HG03460 (cell line): ENCODE results near the gene ARHGDIB.

Experiments
- ATAC-seq: cut with Tn5 transposase; IDR thresholded peaks from one replicate; pipeline ENCODE4 v1.9.1; 2021; ENCODE audit not compliant: unreplicated experiment

The ARHGDIB gene

GRCh38 chr12:14984036-14984435, 22.6 kb upstream of the ARHGDIB start:
- ATAC-seq, result no peak

GRCh38 chr12:14982991-14983390, 21.6 kb upstream of the ARHGDIB start:
- ATAC-seq, result no peak

GRCh38 chr12:14982562-14982961, 21.2 kb upstream of the ARHGDIB start:
- ATAC-seq, result no peak

DNA sequence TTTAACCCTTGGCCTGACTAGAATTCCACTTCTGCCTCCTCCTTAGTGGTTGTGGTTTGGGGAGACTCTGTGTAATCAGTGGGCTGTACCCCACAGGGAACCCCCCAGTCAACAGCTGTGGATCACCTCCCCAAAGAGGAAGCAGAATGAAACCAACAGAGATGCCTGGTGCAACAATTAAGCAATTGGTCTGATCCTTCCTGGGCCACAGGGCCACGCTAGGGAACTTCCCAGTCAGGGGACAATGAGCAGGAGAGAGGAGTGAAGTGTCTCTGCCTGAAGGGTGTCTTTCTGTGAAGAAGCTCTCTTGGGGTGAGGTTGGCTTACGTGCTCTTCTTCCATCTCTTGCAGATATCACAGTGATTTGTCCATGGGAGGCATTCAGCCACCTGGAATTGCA, 19.6 kb upstream of the ARHGDIB start:
- peak; percentile 49 for ATAC-seq

- ATAC-seq, result no peak
Measured at GRCh38 chr12:14979468-14979867, 18.1 kb upstream of the ARHGDIB start.

DNA sequence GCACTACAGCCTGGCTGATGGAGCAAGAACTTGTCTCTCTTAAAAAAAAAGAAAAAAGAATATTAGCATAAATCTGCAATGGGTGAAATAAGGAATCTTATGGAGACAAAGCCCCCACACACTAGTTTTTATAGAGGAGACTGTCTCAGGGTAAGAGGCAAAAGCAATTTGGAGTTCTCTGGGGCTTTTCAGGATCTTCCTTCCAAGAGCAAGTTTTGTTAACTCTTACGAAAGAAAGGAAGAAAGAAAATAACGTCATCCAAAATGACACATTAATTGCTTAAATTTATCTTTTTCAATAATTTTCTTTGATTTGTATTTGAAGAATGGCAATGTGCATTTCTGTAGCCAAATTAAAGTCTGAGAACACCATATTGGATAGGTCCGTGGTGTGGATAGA, 15.3 kb upstream of the ARHGDIB start:
- no peak for ATAC-seq

GRCh38 chr12:14975457-14975856, 14.1 kb upstream of the ARHGDIB start:
- ATAC-seq, result no peak

GRCh38 chr12:14974633-14975032, 13.2 kb upstream of the ARHGDIB start:
- ATAC-seq, result no peak

GRCh38 chr12:14972816-14973215, 11.4 kb upstream of the ARHGDIB start, which contains the start of gene PDE6H:
Gene PDE6H (plus strand): TSS chr12:14973042. CDS start chr12:14978013, 4,971 bp downstream.
- no peak for ATAC-seq

DNA sequence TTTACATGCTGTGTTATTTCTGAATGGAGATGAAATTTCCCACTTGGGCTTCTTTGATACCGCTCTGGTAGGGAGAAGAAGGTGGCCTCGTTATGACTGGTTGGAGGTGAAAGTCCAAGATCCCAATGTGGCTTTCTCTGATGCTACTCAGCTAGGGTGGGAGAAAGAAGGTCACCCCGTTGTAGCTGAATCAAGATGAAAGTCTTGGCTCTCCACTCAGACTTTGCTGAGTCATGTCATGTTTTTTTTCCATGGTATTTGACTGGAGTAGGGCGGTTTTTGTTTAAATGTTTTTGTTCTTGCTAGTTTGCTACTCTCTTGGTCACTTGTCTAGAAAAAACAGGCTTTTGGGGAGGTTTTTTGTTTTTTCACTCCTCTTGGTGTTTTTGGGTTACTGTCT, 9.1 kb upstream of the ARHGDIB start:
- no peak for ATAC-seq

GRCh38 chr12:14968478-14968877, 7.1 kb upstream of the ARHGDIB start:
- ATAC-seq, result no peak

DNA sequence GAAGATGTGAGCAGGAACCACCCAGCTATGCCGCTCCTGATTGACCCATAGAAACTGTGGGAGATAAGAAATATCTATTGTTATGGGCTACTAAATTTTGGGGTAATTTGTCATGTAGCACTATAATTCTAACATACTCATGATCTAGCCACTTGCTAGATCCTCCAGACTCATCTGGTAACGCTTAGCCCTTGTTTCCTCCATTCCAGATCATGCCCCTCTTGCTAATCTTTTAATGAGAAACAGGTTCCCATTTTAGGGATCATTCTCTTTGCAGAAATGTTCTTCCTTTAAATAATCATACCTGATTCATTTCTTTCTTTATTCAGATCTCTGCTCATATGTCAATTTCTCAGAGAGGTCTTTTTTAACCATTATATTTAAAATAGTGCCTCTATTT, 3.8 kb upstream of the ARHGDIB start:
- ATAC-seq, result no peak

DNA sequence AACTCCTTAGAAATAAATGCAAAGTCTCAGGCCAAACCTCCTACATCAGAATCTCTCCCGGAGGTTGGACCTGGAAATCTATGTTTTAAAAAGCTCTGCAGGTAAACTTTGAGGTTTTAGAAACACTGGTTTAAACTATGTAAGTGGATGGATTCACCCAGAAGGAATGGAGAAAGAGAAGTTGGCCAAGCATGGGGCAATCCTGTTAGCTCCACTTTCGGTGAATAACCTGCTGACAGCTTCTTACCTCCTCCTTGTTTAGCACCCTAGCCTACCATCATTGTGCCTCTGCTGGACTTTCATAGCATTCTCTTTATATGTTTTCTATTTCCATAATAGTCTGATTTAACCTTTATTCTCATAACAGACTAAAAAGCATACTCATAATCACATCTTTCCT, 3.0 kb upstream of the ARHGDIB start:
- ATAC-seq, result no peak

GRCh38 chr12:14963520-14963919, 2.1 kb upstream of the ARHGDIB start:
- no peak for ATAC-seq

GRCh38 chr12:14962797-14963196, 1.4 kb upstream of the ARHGDIB start:
- ATAC-seq, result no peak

GRCh38 chr12:14962153-14962539, 745 bp upstream of the ARHGDIB start:
- no peak for ATAC-seq

DNA sequence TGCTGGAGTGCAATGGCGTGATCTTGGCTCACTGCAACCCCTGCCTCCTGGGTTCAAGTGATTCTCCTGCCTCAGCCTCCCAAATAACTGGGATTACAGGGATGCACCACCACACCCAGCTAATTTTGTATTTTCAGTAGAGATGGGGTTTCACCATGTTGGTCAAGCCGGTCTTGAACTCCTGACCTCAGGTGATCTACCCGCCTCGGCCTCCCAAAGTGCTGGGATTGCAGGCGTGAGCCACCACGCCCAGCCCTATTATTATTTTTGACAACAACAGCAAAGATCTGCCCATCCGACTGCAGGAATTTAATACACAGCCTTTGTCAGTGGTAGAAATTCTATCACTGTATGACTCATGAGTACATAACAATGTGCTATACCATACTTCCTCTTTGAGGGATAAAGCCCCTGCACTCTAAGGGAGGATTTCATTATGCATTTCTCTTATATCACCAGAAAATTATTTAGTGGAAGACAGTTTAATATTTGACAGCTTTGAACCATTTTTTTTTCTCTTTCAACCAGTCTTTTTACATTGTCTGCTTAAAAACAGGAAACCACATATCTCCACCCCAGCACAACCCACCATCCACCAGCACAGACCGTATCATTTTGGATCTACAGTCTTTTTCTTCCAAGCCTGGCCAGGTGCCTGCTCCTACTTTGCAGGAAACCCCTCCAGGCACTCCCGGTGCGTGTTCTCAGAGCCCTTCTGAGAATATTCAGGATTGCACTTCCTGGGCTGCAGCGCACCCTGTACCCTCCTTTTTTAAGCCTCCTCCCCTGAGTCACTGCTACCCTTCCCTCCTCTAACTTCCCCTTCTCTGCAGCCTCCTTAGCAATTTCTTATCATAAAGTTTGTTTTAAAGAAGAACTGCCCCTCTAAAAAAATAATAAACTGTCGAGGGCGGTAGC, 594 bp downstream of the ARHGDIB start:
- ATAC-seq, result peak; percentile 34

DNA sequence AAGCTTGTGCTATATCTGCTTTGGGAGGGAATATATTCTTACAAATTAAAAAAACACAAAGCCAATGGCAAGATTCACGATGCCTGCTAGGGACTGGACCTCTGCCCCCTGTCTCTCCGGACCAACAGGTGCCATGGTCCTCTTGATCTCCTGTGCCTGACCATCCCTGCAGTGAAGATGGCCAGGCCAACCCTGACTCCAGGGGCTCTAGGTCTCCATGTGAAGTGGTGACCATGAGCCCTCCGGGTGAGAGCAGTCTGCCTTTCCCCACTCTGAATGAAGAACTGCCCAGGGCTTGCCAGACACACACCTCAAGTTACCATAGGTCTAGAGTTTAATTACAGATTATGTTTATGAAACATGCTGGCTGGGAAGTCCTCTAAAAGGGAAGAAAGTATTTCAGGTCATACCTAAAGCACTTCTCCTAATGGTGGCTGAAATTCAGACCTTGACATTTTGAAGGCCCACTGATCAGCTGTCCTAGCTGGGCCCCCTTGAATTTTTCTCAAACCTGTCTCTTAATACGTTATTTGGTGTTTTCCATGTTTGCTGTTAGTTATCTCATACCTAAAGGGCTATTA, 1.4 kb downstream of the ARHGDIB start:
- ATAC-seq, result no peak

DNA sequence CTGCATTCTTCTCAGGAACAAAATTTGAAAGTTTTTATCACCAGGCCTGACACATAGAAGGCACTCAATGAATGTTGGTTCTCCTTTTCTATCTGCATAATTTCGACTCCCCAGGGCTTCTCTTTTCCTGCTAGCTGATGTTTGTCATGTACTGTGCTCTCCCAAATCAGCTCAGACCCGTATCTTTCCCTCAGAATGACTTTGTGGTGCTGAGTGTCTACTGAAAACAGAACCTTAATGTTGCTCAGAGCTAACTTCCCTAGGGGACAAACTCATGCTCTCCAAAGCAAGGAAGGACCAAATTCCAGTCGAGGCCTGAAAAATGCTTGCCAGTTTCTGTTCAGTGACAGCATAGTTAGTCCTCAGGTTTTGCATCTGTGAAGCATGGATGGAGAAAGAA, 1.9 kb downstream of the ARHGDIB start:
- no peak for ATAC-seq

- no peak for ATAC-seq
Measured at GRCh38 chr12:14959126-14959440, 2.3 kb downstream of the ARHGDIB start.

GRCh38 chr12:14958361-14959125, 2.9 kb downstream of the ARHGDIB start:
- no peak for ATAC-seq
